Erythroblast (primary cell): ENCODE results near the gene RPS6KA2.

Experiments
- GATA1 ChIP-seq: IDR thresholded peaks from 2 replicates; pipeline ENCODE4 v1.6.1; 2011; ENCODE audit warnings: low read depth, mild to moderate bottlenecking, control low read depth, low read length, moderate library complexity
- POLR2A ChIP-seq: IDR thresholded peaks from 2 replicates; pipeline ENCODE4 v1.6.1; 2011; ENCODE audit warnings: mild to moderate bottlenecking, low read length

- no peak for TF ChIP-seq POLR2A
- no peak for TF ChIP-seq GATA1
Measured at GRCh38 chr6:166529586-166529985, 97.5 kb downstream of the RPS6KA2 start.
